Activated naive CD4-positive, alpha-beta T cell treated with anti-CD3 and anti-CD28 coated beads, Interleukin-2, amount 50 U/mL, for 24 hours (primary cell): Measurements from ENCODE around the gene VCPKMT.
"Not testable (repeated sequence)": the region's sequence is repeated elsewhere in the genome, so short reads cannot be mapped to it uniquely, and the experiment has no call there.

Experiments
- H3K27ac Mint-ChIP-seq: one replicate; pipeline ENCODE4 v1.8.0; 2021; ENCODE audit warnings: mild to moderate bottlenecking, mixed read lengths
- H3K27me3 Mint-ChIP-seq: one replicate; pipeline ENCODE4 v1.8.0; 2021; ENCODE audit warnings: mixed read lengths
- H3K36me3 Mint-ChIP-seq: one replicate; pipeline ENCODE4 v1.8.0; 2021; ENCODE audit warnings: mixed read lengths
- H3K4me1 Mint-ChIP-seq: one replicate; pipeline ENCODE4 v1.8.0; 2021; ENCODE audit warnings: mixed read lengths
- H3K4me3 Mint-ChIP-seq: one replicate; pipeline ENCODE4 v1.8.0; 2021; ENCODE audit warnings: mild to moderate bottlenecking, mixed read lengths
- H3K9me3 Mint-ChIP-seq: one replicate; pipeline ENCODE4 v1.8.0; 2021; ENCODE audit warnings: mixed read lengths

The VCPKMT gene

GRCh38 chr14:50083467-50084337 lies 32.7 kb downstream of the VCPKMT start:
- peak overlapping the region; percentile 11 for H3K4me3 Mint-ChIP-seq
- H3K4me1 Mint-ChIP-seq, result peaks cover 81% of the 10 kb centered on the region
- H3K27ac Mint-ChIP-seq, result peak overlapping the region; percentile 97
- H3K27me3 Mint-ChIP-seq, result no peaks in the 10 kb centered on the region
- H3K9me3 Mint-ChIP-seq, result no peaks in the 10 kb centered on the region
- peaks cover 3% of the 10 kb centered on the region for H3K36me3 Mint-ChIP-seq

- Mint-ChIP-seq H3K27ac (peak overlapping the region; percentile 97), H3K27me3 (no peaks in the 10 kb centered on the region), H3K4me1 (peaks cover 74% of the 10 kb centered on the region), H3K36me3 (peaks cover 3% of the 10 kb centered on the region), H3K9me3 (no peaks in the 10 kb centered on the region), H3K4me3 (peak overlapping the region; percentile 11)
These were observed 33.4 kb downstream of the VCPKMT start for GRCh38 chr14:50082784-50083466.

DNA sequence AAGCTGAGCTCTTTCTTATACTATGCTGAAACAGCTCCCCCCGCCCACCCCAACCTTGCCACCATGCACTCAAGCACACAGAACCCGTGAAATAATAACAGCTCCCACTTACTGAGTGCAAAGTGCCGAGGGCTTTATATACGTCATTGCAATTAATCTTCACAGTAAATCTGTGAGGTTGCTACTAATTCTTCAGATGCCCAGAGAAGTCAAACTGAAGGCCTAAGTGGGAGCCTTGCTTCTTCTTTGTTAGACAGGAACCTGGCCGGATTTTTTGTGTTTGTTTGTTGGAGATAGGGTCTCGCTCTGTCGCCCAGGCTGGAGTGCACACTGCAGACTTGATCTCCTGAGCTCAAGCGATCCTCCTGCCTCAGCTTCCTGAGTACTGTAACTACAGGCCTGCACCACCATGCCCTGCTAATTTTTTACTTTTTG lies 34.0 kb downstream of the VCPKMT start:
- H3K27me3 Mint-ChIP-seq, result no peaks in the 10 kb centered on the region
- H3K9me3 Mint-ChIP-seq, result no peaks in the 10 kb centered on the region
- peak overlapping the region; percentile 11 for H3K4me3 Mint-ChIP-seq
- peaks cover 3% of the 10 kb centered on the region for H3K36me3 Mint-ChIP-seq
- H3K27ac Mint-ChIP-seq, result peak overlapping the region; percentile 97
- H3K4me1 Mint-ChIP-seq, result peaks cover 72% of the 10 kb centered on the region

- H3K27ac Mint-ChIP-seq, result peak overlapping the region; percentile 65
- not testable (repeated sequence) for H3K27me3 Mint-ChIP-seq
These were observed 37.3 kb downstream of the VCPKMT start for GRCh38 chr14:50079103-50079502.

DNA sequence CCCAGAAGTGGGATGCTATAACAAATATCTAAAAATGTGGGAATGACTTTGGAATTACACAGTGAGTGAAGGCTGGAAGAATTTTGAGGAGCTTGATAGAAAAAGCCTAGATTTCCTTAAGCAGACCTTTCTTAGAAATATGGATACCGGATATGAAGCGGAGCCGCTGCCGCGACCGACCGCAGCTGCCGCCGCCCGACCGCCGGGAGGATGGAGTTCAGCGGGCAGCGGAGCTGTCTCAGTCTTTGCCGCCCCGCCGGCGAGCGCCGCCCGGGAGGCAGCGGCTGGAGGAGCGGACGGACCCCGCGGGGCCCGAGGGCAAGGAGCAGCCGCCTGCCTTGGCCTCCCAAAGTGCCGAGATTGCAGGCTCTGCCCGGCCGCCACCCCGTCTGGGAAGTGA lies 42.7 kb downstream of the VCPKMT start:
- not testable (repeated sequence) for H3K27ac Mint-ChIP-seq, H3K27me3 Mint-ChIP-seq, H3K4me3 Mint-ChIP-seq, H3K9me3 Mint-ChIP-seq
- Mint-ChIP-seq H3K4me1 (peaks cover 40% of the 10 kb centered on the region), H3K36me3 (peaks cover 12% of the 10 kb centered on the region)

More at GRCh38 chr14:50079103-50079502, 37.3 kb downstream of the VCPKMT start:
- H3K36me3 Mint-ChIP-seq, H3K4me3 Mint-ChIP-seq, H3K9me3 Mint-ChIP-seq: not testable (repeated sequence)
- H3K4me1 Mint-ChIP-seq, result peaks cover 60% of the 10 kb centered on the region

DNA sequence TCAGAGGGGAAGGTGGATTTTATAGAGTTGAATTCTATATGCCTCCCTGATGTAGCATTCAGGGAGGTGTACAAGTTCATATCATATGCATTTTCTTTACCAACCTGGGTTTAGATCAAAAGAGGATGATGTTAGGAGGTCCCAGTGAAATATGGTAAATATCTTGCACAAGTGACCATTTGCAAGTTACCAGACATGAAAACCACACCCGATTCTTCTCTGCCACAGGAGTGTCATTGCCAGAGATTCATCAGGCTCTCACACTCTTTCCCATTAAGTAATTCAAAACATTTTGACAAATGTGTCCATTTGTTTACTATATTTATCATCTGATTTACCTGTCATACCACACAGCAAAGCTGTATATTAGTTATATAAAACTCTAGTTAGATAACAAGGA lies 44.0 kb downstream of the VCPKMT start:
- H3K4me3 Mint-ChIP-seq, result no peak overlapping the region
- H3K9me3 Mint-ChIP-seq, result no peaks in the 10 kb centered on the region
- no peaks in the 10 kb centered on the region for H3K27me3 Mint-ChIP-seq
- peak overlapping the region; percentile 76 for H3K27ac Mint-ChIP-seq
- peaks cover 47% of the 10 kb centered on the region for H3K4me1 Mint-ChIP-seq
- H3K36me3 Mint-ChIP-seq, result peaks cover 14% of the 10 kb centered on the region

DNA sequence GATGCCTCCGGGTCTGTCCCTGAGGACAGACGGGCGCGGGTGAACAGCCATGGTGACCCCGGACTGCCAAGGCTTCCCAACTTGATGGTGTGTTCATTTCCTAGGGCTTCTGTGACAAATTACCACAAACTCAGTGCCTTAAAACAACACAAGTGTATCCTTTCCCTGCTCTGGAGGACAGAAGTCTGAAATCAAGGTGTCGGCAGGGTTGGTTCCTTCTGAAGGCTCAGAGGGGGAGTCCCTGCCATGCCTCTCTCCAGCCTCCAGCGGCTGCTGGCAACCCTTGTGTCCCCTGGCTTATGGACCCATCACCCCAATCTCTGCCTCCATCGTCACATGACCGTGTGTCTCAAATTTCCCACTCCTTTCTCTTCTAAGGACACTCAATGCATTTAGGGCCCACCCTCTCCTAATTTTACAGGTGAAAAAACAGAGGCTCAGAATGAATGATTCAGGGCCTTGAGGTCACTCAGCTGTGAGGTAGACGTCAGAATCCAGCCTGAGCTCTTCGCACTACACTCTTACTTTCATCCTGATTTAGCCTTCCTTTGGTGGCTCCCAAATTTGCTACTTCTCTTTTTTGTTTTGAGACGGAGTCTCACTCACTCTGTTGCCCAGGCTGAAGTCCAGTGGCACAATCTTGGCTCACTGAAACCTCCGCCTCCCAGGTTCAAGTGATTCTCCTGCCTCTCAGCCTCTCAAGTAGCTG lies 45.4 kb downstream of the VCPKMT start:
- Mint-ChIP-seq H3K36me3 (peaks cover 10% of the 10 kb centered on the region), H3K4me1 (peaks cover 48% of the 10 kb centered on the region), H3K27ac (no peak overlapping the region), H3K4me3 (no peak overlapping the region), H3K27me3 (no peaks in the 10 kb centered on the region), H3K9me3 (no peaks in the 10 kb centered on the region)

DNA sequence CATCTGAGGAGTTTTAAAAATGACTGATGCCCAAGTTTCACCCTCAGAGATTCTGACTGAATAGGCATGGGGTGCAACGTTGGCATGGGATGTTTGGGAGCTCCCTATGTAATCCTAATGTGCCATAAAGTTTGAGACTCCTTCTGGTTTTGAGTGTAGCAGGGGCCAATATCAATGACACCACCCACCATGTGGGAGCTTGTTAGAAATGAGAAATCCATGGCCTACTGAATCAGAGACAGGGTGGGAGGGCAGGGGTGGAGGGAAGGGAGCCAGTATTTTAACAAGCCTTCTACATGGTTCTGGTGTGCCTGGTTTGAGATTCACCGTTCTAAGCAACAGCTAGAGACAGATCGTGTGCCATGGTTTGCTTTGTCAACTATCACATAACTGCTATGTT lies 46.1 kb downstream of the VCPKMT start:
- Mint-ChIP-seq H3K4me3 (no peak overlapping the region), H3K9me3 (no peaks in the 10 kb centered on the region), H3K27me3 (no peaks in the 10 kb centered on the region), H3K36me3 (peaks cover 10% of the 10 kb centered on the region), H3K27ac (no peak overlapping the region), H3K4me1 (peaks cover 53% of the 10 kb centered on the region)

GRCh38 chr14:50069325-50069724 lies 47.0 kb downstream of the VCPKMT start:
- Mint-ChIP-seq H3K27ac (no peak overlapping the region), H3K36me3 (peaks cover 7% of the 10 kb centered on the region), H3K4me1 (peaks cover 58% of the 10 kb centered on the region), H3K9me3 (no peaks in the 10 kb centered on the region), H3K4me3 (no peak overlapping the region), H3K27me3 (no peaks in the 10 kb centered on the region)

GRCh38 chr14:50068496-50068895 lies 47.9 kb downstream of the VCPKMT start:
- Mint-ChIP-seq H3K27me3 (no peaks in the 10 kb centered on the region), H3K36me3 (peaks cover 7% of the 10 kb centered on the region), H3K27ac (no peak overlapping the region), H3K4me3 (no peak overlapping the region), H3K9me3 (no peaks in the 10 kb centered on the region), H3K4me1 (peaks cover 66% of the 10 kb centered on the region)

DNA sequence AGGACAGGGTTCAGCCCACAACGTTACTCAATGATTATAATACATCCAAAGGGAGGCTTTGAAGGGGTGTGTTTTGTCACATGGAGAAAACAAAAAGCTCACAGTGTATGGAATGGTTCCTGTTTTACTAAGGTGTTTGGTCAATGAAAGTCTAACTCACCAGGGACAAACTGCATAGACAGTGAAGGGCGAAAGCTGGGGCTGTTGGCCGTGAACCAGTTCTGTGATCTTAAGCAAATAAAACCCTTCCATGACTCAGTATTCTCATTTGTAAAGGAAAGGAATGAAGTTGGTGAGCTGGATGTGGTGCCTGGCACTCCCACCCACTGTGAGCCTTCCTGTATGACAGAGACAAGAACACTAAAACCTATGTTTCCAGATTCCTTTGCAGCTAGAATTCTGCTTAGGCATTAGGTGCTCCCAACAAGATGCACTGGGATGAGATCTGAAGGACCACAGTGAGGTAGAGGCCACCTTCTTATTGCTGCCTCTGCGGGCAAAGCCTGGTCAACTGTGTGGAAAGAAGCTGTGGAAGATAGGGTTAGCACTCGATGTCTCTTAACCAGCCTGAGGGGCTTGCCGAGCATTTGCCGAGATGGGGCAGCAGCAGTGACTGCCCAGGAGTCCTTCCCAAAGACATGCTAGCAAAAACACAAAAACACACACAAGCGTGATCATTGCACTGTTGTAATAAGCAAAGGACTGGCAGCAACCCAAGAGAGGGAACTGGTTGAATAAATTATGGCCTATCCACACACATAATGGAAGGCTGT lies 48.5 kb downstream of the VCPKMT start:
- H3K36me3 Mint-ChIP-seq, result peaks cover 5% of the 10 kb centered on the region
- H3K4me1 Mint-ChIP-seq, result peaks cover 70% of the 10 kb centered on the region
- H3K27me3 Mint-ChIP-seq, result no peaks in the 10 kb centered on the region
- H3K9me3 Mint-ChIP-seq, result no peaks in the 10 kb centered on the region
- H3K27ac Mint-ChIP-seq, result peak overlapping the region; percentile 11
- H3K4me3 Mint-ChIP-seq, result no peak overlapping the region

DNA sequence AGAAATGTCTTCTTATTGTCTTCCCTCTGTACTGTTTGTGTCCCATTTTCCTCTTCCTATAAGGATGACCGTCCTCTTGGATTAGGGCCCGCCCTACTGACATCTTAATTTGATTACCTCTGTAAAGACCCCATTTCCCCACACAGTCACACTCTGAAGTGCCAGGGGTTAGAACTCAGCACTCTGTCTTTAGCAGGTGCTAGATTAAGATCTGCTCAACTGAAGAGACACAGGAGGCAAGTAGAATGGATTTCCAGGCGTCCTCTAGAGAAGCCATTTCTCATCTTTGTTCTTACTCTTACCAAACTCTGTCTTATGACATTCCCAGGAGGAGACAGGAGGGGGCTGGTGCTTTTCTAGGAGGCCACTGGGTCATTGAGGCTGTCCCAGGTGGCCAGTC lies 50.8 kb downstream of the VCPKMT start:
- Mint-ChIP-seq H3K36me3 (peaks cover 4% of the 10 kb centered on the region), H3K9me3 (no peaks in the 10 kb centered on the region), H3K4me1 (peaks cover 77% of the 10 kb centered on the region), H3K27ac (peak overlapping the region; percentile 97), H3K27me3 (no peaks in the 10 kb centered on the region), H3K4me3 (peak overlapping the region; percentile 37)

DNA sequence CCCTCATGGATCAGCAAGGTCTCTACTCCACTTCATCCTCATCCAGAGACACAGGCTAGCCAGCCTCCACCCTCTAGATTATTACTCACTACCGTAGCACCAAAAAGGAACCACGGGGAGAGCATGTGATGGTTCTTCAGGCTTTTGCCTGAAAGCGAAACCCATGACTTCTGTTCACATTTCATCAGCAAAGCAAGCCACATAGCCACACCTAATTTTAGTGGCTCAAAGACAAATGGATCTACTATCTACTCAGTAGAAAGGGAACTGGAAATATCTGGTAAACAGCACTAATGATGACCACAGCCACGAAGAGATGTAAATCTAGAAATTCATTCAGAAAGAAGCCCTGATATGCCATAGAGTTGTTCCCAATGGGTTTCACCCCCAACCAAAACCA lies 51.4 kb downstream of the VCPKMT start:
- Mint-ChIP-seq H3K36me3 (peaks cover 4% of the 10 kb centered on the region), H3K4me3 (peak overlapping the region; percentile 73), H3K27me3 (no peaks in the 10 kb centered on the region), H3K9me3 (no peaks in the 10 kb centered on the region), H3K4me1 (peaks cover 83% of the 10 kb centered on the region), H3K27ac (peak overlapping the region; percentile 97)

- H3K4me3 Mint-ChIP-seq, result no peak overlapping the region
- no peaks in the 10 kb centered on the region for H3K9me3 Mint-ChIP-seq
- peak overlapping the region; percentile 94 for H3K27ac Mint-ChIP-seq
- H3K4me1 Mint-ChIP-seq, result peaks cover 92% of the 10 kb centered on the region
- no peaks in the 10 kb centered on the region for H3K27me3 Mint-ChIP-seq
- H3K36me3 Mint-ChIP-seq, result peaks cover 4% of the 10 kb centered on the region
These were observed 52.4 kb downstream of the VCPKMT start for GRCh38 chr14:50063876-50064420.
